22Rv1 (cell line): ENCODE results near the gene PDGFC.

Experiments used
- ZFX ChIP-seq: fragments of 450-650 bp; IDR thresholded peaks from 2 replicates; pipeline ENCODE4 v1.6.1; 2017; ENCODE audit warnings: antibody characterized with exemption, borderline replicate concordance
- TF ChIP-seq, protein P1 (sequence below): fragments of 450-650 bp; IDR thresholded peaks from 2 replicates; pipeline ENCODE4 v1.5.1; 2017; ENCODE audit warnings: mild to moderate bottlenecking

- TF ChIP-seq, protein P1, sequence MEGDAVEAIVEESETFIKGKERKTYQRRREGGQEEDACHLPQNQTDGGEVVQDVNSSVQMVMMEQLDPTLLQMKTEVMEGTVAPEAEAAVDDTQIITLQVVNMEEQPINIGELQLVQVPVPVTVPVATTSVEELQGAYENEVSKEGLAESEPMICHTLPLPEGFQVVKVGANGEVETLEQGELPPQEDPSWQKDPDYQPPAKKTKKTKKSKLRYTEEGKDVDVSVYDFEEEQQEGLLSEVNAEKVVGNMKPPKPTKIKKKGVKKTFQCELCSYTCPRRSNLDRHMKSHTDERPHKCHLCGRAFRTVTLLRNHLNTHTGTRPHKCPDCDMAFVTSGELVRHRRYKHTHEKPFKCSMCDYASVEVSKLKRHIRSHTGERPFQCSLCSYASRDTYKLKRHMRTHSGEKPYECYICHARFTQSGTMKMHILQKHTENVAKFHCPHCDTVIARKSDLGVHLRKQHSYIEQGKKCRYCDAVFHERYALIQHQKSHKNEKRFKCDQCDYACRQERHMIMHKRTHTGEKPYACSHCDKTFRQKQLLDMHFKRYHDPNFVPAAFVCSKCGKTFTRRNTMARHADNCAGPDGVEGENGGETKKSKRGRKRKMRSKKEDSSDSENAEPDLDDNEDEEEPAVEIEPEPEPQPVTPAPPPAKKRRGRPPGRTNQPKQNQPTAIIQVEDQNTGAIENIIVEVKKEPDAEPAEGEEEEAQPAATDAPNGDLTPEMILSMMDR, result no peak
- TF ChIP-seq ZFX, result no peak
These were observed 204.8 kb downstream of the PDGFC start for GRCh38 chr4:156766846-156767245.
